ENCODE data around the gene C1orf94. TPM values are rescaled to one million over a fixed set of nuclear protein-coding genes. Genes with fewer than 3 reads are reported as not detected.

Gene C1orf94
- total RNA-seq, 4 donors from 2014 or later, result not detected

DNA sequence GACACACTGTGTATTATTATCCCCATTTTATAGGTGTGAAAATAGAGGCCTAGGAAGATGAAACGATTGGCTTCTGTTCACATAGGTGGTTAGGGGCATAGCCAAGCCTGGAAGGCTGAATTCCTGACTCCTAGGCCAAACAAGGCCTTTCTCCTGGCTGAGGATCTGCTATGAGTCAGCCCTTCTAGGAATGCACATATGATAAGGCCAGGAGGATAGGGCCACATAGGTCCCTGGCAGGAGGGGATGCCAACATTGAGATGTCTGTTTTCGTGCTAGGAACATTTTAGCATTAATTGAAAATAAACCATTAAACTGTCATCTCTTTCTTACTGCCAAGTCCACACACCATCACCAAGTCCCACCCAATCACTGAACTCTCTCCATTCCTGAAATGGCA is 20.8 kb upstream of the C1orf94 start:
- TF ChIP-seq POLR2A (IDR thresholded peaks at IDR 0.05) (no peak), EP300 (IDR thresholded peaks at IDR 0.05) (no peak), POLR2AphosphoS5 (IDR thresholded peaks at IDR 0.05) (no peak)
- TF ChIP-seq, protein P1, sequence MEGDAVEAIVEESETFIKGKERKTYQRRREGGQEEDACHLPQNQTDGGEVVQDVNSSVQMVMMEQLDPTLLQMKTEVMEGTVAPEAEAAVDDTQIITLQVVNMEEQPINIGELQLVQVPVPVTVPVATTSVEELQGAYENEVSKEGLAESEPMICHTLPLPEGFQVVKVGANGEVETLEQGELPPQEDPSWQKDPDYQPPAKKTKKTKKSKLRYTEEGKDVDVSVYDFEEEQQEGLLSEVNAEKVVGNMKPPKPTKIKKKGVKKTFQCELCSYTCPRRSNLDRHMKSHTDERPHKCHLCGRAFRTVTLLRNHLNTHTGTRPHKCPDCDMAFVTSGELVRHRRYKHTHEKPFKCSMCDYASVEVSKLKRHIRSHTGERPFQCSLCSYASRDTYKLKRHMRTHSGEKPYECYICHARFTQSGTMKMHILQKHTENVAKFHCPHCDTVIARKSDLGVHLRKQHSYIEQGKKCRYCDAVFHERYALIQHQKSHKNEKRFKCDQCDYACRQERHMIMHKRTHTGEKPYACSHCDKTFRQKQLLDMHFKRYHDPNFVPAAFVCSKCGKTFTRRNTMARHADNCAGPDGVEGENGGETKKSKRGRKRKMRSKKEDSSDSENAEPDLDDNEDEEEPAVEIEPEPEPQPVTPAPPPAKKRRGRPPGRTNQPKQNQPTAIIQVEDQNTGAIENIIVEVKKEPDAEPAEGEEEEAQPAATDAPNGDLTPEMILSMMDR (IDR thresholded peaks at IDR 0.05), result no peak
- no peak for ATAC-seq
- Histone ChIP-seq H3K27me3 (peaks cover 51% of the 10 kb centered on the region), H3K9me3 (no peaks in the 10 kb centered on the region), H3K4me1 (no peaks in the 10 kb centered on the region), H3K36me3 (no peaks in the 10 kb centered on the region), H3K4me3 (no peak overlapping the region), H3K27ac (no peak overlapping the region)
- 49 to 58% methylated on average over 2 of the region's 2 CpGs for WGBS, 2 donors (ENCODE audit: low coverage in 1 of 2)

DNA sequence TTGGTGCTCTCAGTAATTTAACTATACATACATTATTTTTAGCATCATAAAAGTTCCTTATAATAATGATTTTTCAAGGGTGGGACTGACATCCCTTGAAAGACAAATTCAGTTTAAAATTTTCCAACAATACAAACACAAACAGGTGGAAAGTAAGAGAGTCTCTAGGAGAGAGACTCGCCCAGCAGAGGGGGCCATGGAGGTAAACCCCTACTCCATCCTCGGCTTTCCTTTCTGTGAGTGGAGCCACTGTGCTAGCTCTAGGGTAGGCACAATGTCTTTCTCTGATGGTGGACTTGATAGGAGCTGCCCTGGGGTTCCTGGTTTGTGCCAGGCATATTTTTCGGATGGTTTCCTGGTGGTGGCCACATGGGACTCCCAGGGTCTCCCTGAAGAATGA is 20.0 kb upstream of the C1orf94 start:
- no peak for TF ChIP-seq EP300 (IDR thresholded peaks at IDR 0.05)
- no peak for TF ChIP-seq POLR2A (IDR thresholded peaks at IDR 0.05)
- TF ChIP-seq POLR2AphosphoS5 (IDR thresholded peaks at IDR 0.05), result no peak
- TF ChIP-seq, protein P1 (IDR thresholded peaks at IDR 0.05), result no peak
- H3K4me3 ChIP-seq, result no peak overlapping the region
- H3K9me3 ChIP-seq, result no peaks in the 10 kb centered on the region
- H3K27me3 ChIP-seq, result peaks cover 59% of the 10 kb centered on the region
- 62% methylated on average over 3 of the region's 3 CpGs; no CpG with 5 or more reads in 1 of the 2 donors for WGBS, 2 donors (ENCODE audit: low coverage in 1 of 2)
- H3K27ac ChIP-seq, result no peak overlapping the region
- no peaks in the 10 kb centered on the region for H3K36me3 ChIP-seq
- no peak for ATAC-seq
- H3K4me1 ChIP-seq, result no peaks in the 10 kb centered on the region

DNA sequence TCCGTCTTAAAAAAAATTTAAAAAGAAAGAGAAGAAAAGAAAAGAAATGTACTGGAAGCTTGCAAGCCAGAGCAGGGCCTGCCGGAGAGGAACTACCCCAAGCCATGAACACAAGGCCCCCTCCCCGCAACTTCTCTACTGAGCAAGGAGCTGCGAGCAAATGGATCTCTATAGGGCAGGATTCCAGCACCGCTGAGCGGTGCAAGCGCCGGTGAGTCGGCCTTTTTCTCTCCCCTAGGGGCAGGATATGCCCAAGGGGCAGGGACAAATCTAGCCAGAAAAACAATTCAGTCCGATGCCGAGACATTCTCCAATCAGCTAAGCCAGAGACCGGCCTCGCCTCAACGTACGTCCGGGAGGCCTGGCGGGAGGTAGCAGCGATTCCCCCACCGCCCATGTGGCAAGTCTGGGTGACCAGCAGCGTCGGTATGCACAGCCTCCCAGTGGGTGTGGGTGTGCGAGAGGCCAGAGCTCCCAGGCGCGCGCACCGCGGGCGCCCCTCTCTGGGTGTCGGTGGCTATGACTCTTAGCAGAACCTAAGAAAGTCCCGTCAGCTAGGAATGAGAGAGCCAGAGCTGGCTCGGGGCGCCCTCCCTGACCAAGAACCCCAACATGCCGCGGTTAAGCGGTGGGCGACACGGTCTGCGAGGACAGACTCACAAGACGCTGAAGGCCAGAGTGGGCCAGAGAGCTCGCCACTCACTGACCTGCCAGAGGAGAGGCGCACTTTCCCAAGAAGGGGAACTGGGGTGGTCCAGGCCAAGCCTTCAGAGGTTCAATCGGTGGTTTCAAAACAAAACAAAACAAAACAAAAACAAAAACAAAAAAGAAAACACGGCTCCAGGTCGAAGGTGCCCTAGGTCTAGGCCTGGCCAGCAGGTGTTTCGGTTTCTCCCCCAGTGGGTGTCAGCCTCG is 13.6 kb upstream of the C1orf94 start:
- H3K36me3 ChIP-seq, result no peaks in the 10 kb centered on the region
- peaks cover 3 to 49% (median 32%) of the 10 kb centered on the region in 3 donors for H3K4me1 ChIP-seq
- H3K9me3 ChIP-seq, result no peaks in the 10 kb centered on the region
- H3K4me3 ChIP-seq, result peak overlapping the region; percentile 4 to 54
- H3K27ac ChIP-seq, result no peak overlapping the region
- peak; percentile 78 for ATAC-seq
- TF ChIP-seq EP300 (IDR thresholded peaks at IDR 0.05), result no peak
- TF ChIP-seq, protein P1 (IDR thresholded peaks at IDR 0.05), result peak in 3 of 4 experiments; percentile 37 to 66 (median 58)
- no peak for TF ChIP-seq POLR2AphosphoS5 (IDR thresholded peaks at IDR 0.05)
- WGBS, 2 donors (ENCODE audit: low coverage in 1 of 2), result 0 to 3% methylated on average over 6 to 14 of the region's 46 CpGs
- H3K27me3 ChIP-seq, result peaks cover 94% of the 10 kb centered on the region

DNA sequence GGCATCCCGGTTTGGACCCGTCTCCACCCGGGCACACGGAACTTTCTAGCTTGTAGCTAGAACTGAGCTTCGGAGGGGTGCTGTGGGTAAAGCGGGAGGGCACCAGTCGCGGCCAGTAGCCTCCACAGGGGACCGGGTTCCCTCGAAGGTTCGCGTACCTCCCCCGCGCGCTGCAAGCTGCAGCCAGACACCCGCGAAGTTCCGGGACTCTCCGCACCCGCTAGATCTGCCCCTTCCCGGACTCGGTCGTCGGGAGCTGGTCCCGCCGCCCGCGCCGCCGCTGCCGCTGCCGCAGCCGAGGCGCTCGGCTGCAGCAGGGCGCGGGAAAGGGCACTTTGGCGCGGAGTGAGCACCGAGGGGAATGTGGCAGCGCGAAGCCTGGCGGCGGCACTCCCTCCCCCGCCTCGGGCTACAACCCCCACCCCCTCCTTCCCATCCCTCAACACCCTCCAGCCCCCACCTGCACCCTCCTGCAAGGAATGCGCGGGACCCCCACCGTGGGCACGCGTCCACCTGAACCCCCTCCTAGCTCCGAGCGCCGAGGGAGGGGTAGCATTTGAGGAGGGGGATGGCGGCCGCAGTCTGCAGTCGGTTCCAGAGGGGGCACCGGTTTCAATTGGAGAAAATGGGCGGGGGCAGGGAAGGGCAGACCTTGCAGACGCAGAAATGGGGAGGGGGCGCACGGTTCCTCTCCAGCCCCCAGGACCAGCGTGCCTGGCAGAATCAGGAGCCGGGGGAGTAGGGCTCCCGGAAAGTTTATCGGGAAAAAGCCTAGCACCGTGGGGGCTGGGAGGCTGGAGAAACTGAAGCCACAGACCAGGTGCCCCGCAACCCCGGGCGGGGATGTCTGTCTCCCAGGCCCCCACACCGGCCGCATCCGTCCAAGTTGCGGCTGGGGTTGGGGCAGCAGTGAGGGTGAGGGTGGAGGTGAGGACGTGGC is 12.6 kb upstream of the C1orf94 start:
- 0% methylated on average over 5 to 15 of the region's 75 CpGs for WGBS, 2 donors (ENCODE audit: low coverage in 1 of 2)
- H3K27me3 ChIP-seq, result peaks cover 94% of the 10 kb centered on the region

DNA sequence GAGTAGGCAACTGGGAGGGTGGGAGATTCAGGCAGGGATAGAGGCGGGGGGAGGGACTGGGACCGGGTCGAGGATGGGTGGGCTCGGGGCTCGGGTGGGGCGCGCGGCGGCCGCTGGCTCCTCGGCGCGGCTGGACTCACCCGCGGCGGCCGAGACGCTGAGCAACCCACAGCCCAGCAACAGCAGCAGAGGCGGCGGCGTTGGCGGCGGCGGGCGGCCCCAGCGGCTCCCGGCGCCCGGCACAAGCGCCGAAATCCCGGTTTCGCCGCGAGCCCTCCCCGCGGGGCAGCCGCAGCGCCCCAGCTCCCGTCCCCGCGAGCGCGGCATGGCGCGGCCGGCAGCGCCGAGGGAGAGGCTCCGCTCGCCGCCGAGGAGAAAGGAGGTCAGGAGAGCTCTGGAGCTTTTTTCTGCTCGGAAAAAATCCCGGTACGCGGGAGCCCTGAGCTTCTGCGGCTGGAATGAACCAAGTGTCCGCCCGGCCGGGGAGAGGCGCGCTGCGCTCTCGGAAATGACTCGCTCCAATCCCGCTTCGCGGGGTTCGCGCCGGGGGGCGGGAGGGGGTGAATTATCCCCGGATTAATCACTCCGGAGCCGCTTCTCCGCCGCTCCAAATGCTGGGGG is 11.8 kb upstream of the C1orf94 start, which contains the start of gene CSMD2:
Gene CSMD2 (minus strand): TSS at position 460 of the 621 bp plus-strand sequence. CDS start 133 bp downstream, at position 327.
- no peaks in the 10 kb centered on the region for H3K36me3 ChIP-seq
- TF ChIP-seq, protein P1 (IDR thresholded peaks at IDR 0.05), result no peak
- no peak for TF ChIP-seq POLR2AphosphoS5 (IDR thresholded peaks at IDR 0.05)
- peaks cover 3 to 49% (median 32%) of the 10 kb centered on the region in 3 donors for H3K4me1 ChIP-seq
- peaks cover 94% of the 10 kb centered on the region for H3K27me3 ChIP-seq
- no peak within 1 kb of the TSS for H3K27ac ChIP-seq
- no peak for ATAC-seq
- no peaks in the 10 kb centered on the region for H3K9me3 ChIP-seq
- peak within 1 kb of the TSS; percentile 4 to 54 for H3K4me3 ChIP-seq
- WGBS, 2 donors (ENCODE audit: low coverage in 1 of 2), result 4% methylated on average over 9 of the region's 78 CpGs; no CpG with 5 or more reads in 1 of the 2 donors

More for the DNA sequence above, 12.6 kb upstream of the C1orf94 start:
- ATAC-seq, result no peak
- Histone ChIP-seq H3K4me3 (peak overlapping the region; percentile 4 to 54), H3K4me1 (peaks cover 3 to 49% (median 32%) of the 10 kb centered on the region in 3 donors), H3K27ac (no peak overlapping the region), H3K9me3 (no peaks in the 10 kb centered on the region), H3K36me3 (no peaks in the 10 kb centered on the region)
- TF ChIP-seq POLR2AphosphoS5 (IDR thresholded peaks at IDR 0.05) (peak; percentile 18), EP300 (IDR thresholded peaks at IDR 0.05) (no peak)
